HL-60 (cell line): ENCODE results near the gene SMOC1.

ENCODE experiments used
- DNase-seq, 2 experiments: peaks; one replicate each; pipeline ENCODE4 v3.0.0-alpha.2; 2010 to 2020; ENCODE audit warnings: low read depth in 1 of 2, low spot score in 1 of 2
- H3K27ac ChIP-seq: fragments of 250-450 bp; sonication (Bioruptor Pico); replicated peaks from 2 replicates; pipeline ENCODE4 v1.5.1; 2020; ENCODE audit warnings: mild to moderate bottlenecking, moderate library complexity
- H3K27me3 ChIP-seq: fragments of 250-450 bp; sonication (Bioruptor Pico); 2 replicates; pipeline ENCODE4 v1.5.1; 2021; ENCODE audit warnings: mild to moderate bottlenecking, moderate library complexity; ENCODE audit not compliant: insufficient read depth, poor library complexity, severe bottlenecking
- H3K4me3 ChIP-seq: replicated peaks from 2 replicates; pipeline ENCODE4 v1.5.1; 2011; ENCODE audit warnings: mild to moderate bottlenecking, control low read depth, low read length; ENCODE audit not compliant: insufficient read depth
- CTCF ChIP-seq: IDR thresholded peaks from one replicate; pipeline ENCODE4 v1.5.1; 2011; ENCODE audit warnings: low read length, control low read depth, inconsistent platforms; ENCODE audit not compliant: insufficient read depth
- GABPA ChIP-seq: IDR thresholded peaks from 2 replicates; pipeline ENCODE4 v1.6.1; 2012; ENCODE audit warnings: low read depth
- POLR2AphosphoS5 ChIP-seq: IDR thresholded peaks from 2 replicates; pipeline ENCODE4 v1.6.1; 2012; ENCODE audit warnings: low read depth
- REST ChIP-seq: IDR thresholded peaks from 2 replicates; pipeline ENCODE4 v1.6.1; 2012; ENCODE audit warnings: low read depth; ENCODE audit not compliant: insufficient replicate concordance
- SPI1 ChIP-seq: IDR thresholded peaks from 2 replicates; pipeline ENCODE4 v1.6.1; 2012; ENCODE audit warnings: low read depth, mild to moderate bottlenecking, borderline replicate concordance

Gene SMOC1

GRCh38 chr14:69990323-69990722 is 111.1 kb downstream of the SMOC1 start:
- DNase-seq, result no peak
- H3K4me3 ChIP-seq, result no peak overlapping the region
- TF ChIP-seq SPI1 (no peak), GABPA (no peak), POLR2AphosphoS5 (no peak), REST (no peak), CTCF (no peak)
- no peak overlapping the region for H3K27ac ChIP-seq
- no peaks in the 10 kb centered on the region for H3K27me3 ChIP-seq

GRCh38 chr14:69991422-69991821 is 112.2 kb downstream of the SMOC1 start:
- H3K27me3 ChIP-seq, result no peaks in the 10 kb centered on the region
- no peak for DNase-seq
- no peak for TF ChIP-seq REST
- no peak for TF ChIP-seq SPI1
- TF ChIP-seq POLR2AphosphoS5, result no peak
- no peak for TF ChIP-seq CTCF
- TF ChIP-seq GABPA, result no peak
- no peak overlapping the region for H3K27ac ChIP-seq
- no peak overlapping the region for H3K4me3 ChIP-seq

GRCh38 chr14:69992564-69992963 is 113.3 kb downstream of the SMOC1 start:
- DNase-seq, result no peak
- H3K27ac ChIP-seq, result no peak overlapping the region
- H3K27me3 ChIP-seq, result no peaks in the 10 kb centered on the region
- no peak overlapping the region for H3K4me3 ChIP-seq
- no peak for TF ChIP-seq POLR2AphosphoS5
- TF ChIP-seq REST, result no peak
- TF ChIP-seq SPI1, result no peak
- no peak for TF ChIP-seq CTCF
- no peak for TF ChIP-seq GABPA
